ENCODE measurements around the gene HTR3D. TPM values are rescaled to one million over a fixed set of nuclear protein-coding genes. Genes with fewer than 3 reads are reported as not detected.
A peak's percentile ranks its signal among the peaks of the same experiment; 100 is the strongest.

The HTR3D gene
- total and polyA plus RNA-seq, 9 of the 15 experiments (the other 6 are each of a cell fraction or from before 2014, with no cell fraction given), result not detected

DNA sequence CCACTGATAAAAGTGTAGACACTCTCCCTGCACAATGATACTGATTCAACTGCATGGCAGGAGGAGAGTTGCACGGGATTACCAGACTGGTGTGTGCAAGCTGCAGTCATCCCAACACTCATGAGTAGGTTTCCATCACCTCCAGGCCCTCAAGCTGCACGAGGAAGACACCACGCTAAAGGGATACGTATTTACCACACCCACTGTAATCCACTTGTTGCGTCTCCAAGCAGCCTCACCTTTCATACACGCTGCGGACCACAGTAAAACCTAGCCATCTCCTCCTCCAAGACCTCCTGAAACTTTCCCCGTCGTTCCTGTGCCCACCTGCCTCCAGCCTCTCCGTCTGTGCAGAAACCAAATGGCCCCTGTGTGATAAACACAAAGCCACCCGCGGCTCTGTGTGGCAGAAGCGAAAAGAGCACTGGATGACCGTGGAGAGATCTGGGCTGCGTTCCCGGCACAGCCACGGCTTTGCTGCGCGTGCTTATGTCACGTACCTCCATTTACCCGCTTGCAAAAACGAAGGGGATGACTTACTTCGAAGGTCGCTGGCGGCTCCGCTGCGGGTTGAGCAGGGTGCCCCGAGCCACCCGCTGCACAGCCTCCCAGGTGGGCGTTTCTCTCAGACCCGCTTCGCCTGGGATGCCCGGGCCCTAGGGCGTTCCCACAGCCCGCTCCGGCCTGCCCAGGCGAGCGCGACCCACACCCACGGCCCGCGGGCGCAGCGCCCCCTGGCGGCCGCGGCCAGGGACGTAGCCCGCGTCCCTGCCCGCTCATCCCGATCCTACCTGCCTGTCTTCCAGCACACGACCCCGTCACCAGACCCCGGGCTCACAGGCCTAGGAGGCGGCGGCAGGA lies 14.5 kb upstream of the HTR3D start (continued):
- TF ChIP-seq, protein P1, sequence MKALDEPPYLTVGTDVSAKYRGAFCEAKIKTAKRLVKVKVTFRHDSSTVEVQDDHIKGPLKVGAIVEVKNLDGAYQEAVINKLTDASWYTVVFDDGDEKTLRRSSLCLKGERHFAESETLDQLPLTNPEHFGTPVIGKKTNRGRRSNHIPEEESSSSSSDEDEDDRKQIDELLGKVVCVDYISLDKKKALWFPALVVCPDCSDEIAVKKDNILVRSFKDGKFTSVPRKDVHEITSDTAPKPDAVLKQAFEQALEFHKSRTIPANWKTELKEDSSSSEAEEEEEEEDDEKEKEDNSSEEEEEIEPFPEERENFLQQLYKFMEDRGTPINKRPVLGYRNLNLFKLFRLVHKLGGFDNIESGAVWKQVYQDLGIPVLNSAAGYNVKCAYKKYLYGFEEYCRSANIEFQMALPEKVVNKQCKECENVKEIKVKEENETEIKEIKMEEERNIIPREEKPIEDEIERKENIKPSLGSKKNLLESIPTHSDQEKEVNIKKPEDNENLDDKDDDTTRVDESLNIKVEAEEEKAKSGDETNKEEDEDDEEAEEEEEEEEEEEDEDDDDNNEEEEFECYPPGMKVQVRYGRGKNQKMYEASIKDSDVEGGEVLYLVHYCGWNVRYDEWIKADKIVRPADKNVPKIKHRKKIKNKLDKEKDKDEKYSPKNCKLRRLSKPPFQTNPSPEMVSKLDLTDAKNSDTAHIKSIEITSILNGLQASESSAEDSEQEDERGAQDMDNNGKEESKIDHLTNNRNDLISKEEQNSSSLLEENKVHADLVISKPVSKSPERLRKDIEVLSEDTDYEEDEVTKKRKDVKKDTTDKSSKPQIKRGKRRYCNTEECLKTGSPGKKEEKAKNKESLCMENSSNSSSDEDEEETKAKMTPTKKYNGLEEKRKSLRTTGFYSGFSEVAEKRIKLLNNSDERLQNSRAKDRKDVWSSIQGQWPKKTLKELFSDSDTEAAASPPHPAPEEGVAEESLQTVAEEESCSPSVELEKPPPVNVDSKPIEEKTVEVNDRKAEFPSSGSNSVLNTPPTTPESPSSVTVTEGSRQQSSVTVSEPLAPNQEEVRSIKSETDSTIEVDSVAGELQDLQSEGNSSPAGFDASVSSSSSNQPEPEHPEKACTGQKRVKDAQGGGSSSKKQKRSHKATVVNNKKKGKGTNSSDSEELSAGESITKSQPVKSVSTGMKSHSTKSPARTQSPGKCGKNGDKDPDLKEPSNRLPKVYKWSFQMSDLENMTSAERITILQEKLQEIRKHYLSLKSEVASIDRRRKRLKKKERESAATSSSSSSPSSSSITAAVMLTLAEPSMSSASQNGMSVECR (CRISPR knock-in tag; IDR thresholded peaks at IDR 0.05), result peak; percentile 74
- peak; percentile 39; the same call in 1 of the 2 replicates for TF ChIP-seq ZNF263 (CRISPR knock-in tag; IDR thresholded peaks at IDR 0.05; ENCODE audit: borderline replicate concordance)
- TF ChIP-seq, protein P2, sequence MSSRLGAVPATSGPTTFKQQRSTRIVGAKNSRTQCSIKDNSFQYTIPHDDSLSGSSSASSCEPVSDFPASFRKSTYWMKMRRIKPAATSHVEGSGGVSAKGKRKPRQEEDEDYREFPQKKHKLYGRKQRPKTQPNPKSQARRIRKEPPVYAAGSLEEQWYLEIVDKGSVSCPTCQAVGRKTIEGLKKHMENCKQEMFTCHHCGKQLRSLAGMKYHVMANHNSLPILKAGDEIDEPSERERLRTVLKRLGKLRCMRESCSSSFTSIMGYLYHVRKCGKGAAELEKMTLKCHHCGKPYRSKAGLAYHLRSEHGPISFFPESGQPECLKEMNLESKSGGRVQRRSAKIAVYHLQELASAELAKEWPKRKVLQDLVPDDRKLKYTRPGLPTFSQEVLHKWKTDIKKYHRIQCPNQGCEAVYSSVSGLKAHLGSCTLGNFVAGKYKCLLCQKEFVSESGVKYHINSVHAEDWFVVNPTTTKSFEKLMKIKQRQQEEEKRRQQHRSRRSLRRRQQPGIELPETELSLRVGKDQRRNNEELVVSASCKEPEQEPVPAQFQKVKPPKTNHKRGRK (tag; IDR thresholded peaks at IDR 0.05), result no peak
- TF ChIP-seq, protein P3, sequence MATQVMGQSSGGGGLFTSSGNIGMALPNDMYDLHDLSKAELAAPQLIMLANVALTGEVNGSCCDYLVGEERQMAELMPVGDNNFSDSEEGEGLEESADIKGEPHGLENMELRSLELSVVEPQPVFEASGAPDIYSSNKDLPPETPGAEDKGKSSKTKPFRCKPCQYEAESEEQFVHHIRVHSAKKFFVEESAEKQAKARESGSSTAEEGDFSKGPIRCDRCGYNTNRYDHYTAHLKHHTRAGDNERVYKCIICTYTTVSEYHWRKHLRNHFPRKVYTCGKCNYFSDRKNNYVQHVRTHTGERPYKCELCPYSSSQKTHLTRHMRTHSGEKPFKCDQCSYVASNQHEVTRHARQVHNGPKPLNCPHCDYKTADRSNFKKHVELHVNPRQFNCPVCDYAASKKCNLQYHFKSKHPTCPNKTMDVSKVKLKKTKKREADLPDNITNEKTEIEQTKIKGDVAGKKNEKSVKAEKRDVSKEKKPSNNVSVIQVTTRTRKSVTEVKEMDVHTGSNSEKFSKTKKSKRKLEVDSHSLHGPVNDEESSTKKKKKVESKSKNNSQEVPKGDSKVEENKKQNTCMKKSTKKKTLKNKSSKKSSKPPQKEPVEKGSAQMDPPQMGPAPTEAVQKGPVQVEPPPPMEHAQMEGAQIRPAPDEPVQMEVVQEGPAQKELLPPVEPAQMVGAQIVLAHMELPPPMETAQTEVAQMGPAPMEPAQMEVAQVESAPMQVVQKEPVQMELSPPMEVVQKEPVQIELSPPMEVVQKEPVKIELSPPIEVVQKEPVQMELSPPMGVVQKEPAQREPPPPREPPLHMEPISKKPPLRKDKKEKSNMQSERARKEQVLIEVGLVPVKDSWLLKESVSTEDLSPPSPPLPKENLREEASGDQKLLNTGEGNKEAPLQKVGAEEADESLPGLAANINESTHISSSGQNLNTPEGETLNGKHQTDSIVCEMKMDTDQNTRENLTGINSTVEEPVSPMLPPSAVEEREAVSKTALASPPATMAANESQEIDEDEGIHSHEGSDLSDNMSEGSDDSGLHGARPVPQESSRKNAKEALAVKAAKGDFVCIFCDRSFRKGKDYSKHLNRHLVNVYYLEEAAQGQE (IDR thresholded peaks at IDR 0.05; ENCODE audit: borderline replicate concordance), result peak; percentile 81
- TF ChIP-seq, protein P3 (CRISPR knock-in tag; IDR thresholded peaks at IDR 0.05; ENCODE audit: low read depth), result no peak
- no peak for TF ChIP-seq BMI1 (IDR thresholded peaks at IDR 0.05; ENCODE audit: low read length)
- peak; percentile 82 to 85 for TF ChIP-seq RAD21 (CRISPR knock-in tag; conservative IDR thresholded peaks at IDR 0.05 in 1 of 2, IDR thresholded peaks at IDR 0.05 in 1 of 2)
- TF ChIP-seq SOX6 (IDR thresholded peaks at IDR 0.05), result peak; percentile 37; the same call in 1 of the 2 replicates
- TF ChIP-seq GTF2E2 (tag; IDR thresholded peaks at IDR 0.05), result 0 out of 2 replicates have a peak, but pooled peaks have one; percentile 24
- no peak for TF ChIP-seq SPI1 (IDR thresholded peaks at IDR 0.05; ENCODE audit: borderline replicate concordance, low read depth, low read length)
